ENCODE data around the gene NLK. TPM values are rescaled to one million over a fixed set of nuclear protein-coding genes. Genes with fewer than 3 reads are reported as not detected.
"Not testable (repeated sequence)": the region's sequence is repeated elsewhere in the genome, so short reads cannot be mapped to it uniquely, and the experiment has no call there.

Gene NLK
- total RNA-seq, 1 donor, result 10.5 TPM

GRCh38 chr17:28232966-28233870 lies 190.7 kb downstream of the NLK start:
- not testable (repeated sequence) for H3K79me2 ChIP-seq (ENCODE audit: insufficient read depth, low read length); H3K36me3 ChIP-seq (ENCODE audit: insufficient read depth, low read length); H3K27ac ChIP-seq (ENCODE audit: low read depth, low read length); H3K4me1 ChIP-seq (ENCODE audit: insufficient read depth, low read length); H2AFZ ChIP-seq (ENCODE audit: low read length); H4K20me1 ChIP-seq (ENCODE audit: insufficient read depth, low read length); DNase-seq (ENCODE audit: insufficient read length, low spot score, missing footprints); H3K4me3 ChIP-seq (ENCODE audit: insufficient read depth, low read length); H3K9me3 ChIP-seq (ENCODE audit: low read depth, low read length); H3K4me2 ChIP-seq (ENCODE audit: insufficient read depth, low read length)
- TF ChIP-seq, protein P1, sequence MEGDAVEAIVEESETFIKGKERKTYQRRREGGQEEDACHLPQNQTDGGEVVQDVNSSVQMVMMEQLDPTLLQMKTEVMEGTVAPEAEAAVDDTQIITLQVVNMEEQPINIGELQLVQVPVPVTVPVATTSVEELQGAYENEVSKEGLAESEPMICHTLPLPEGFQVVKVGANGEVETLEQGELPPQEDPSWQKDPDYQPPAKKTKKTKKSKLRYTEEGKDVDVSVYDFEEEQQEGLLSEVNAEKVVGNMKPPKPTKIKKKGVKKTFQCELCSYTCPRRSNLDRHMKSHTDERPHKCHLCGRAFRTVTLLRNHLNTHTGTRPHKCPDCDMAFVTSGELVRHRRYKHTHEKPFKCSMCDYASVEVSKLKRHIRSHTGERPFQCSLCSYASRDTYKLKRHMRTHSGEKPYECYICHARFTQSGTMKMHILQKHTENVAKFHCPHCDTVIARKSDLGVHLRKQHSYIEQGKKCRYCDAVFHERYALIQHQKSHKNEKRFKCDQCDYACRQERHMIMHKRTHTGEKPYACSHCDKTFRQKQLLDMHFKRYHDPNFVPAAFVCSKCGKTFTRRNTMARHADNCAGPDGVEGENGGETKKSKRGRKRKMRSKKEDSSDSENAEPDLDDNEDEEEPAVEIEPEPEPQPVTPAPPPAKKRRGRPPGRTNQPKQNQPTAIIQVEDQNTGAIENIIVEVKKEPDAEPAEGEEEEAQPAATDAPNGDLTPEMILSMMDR (IDR thresholded peaks at IDR 0.05; ENCODE audit: extremely low read depth, low read depth, low read length), result peak; percentile 48
- peaks cover 35% of the 10 kb centered on the region for H3K27me3 ChIP-seq (ENCODE audit: insufficient read depth, low read length)

DNA sequence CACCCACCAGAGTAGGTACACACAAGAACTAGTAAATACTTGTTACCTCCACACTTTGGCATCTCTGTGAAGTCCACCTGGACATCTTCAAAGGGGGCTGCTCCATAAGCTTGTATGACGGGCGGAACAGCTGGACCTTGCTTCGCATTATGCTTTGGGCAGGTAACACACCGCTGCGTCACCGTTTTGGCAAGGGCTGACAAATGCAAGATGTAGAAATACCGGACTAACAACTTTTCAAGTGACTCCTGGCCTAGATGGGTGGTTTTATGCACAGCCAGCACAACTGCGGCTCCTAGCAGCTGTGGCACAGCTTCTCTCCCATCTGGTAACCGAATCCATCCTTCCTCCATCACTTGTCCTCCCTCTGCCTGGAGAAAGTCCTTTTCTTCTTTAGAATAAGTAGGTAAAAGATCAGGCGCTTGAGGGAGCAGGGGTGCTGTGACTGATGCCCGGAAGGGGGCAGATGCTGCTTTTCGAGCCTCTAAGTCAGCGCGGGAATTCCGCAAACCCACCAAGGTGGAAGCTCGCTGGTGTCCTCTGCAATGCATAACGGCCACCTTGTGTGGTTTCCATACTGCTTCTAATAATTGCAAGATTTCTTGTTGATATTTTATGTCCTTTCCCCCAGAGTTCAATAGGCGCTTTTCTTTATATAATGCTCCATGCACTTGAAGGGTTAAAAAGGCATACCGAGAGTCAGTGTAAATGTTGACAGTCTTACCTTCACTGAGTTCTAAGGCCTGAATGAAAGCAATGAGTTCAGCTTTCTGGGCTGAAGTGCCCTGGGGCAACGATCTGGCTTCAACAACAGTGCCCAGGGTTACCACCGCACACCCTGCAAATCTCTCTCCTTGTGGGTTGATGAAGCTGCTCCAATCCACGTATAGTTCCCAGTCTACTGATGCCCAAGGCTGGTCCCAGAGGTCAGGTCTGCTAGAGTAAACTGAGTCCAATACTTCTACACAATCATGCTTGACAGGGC lies 191.7 kb downstream of the NLK start:
- not testable (repeated sequence) for H3K4me1 ChIP-seq (ENCODE audit: insufficient read depth, low read length); H3K4me2 ChIP-seq (ENCODE audit: insufficient read depth, low read length); H3K4me3 ChIP-seq (ENCODE audit: insufficient read depth, low read length); DNase-seq (ENCODE audit: insufficient read length, low spot score, missing footprints); H3K27ac ChIP-seq (ENCODE audit: low read depth, low read length); H4K20me1 ChIP-seq (ENCODE audit: insufficient read depth, low read length); H3K36me3 ChIP-seq (ENCODE audit: insufficient read depth, low read length); H3K79me2 ChIP-seq (ENCODE audit: insufficient read depth, low read length); H3K9me3 ChIP-seq (ENCODE audit: low read depth, low read length); H2AFZ ChIP-seq (ENCODE audit: low read length)
- peaks cover 25% of the 10 kb centered on the region for H3K27me3 ChIP-seq (ENCODE audit: insufficient read depth, low read length)

GRCh38 chr17:28235066-28235700 lies 192.7 kb downstream of the NLK start:
- H3K36me3 ChIP-seq (ENCODE audit: insufficient read depth, low read length); DNase-seq (ENCODE audit: insufficient read length, low spot score, missing footprints); H3K4me3 ChIP-seq (ENCODE audit: insufficient read depth, low read length); H3K79me2 ChIP-seq (ENCODE audit: insufficient read depth, low read length); H3K27ac ChIP-seq (ENCODE audit: low read depth, low read length); H3K4me1 ChIP-seq (ENCODE audit: insufficient read depth, low read length); H3K9me3 ChIP-seq (ENCODE audit: low read depth, low read length); H3K4me2 ChIP-seq (ENCODE audit: insufficient read depth, low read length); H2AFZ ChIP-seq (ENCODE audit: low read length); H4K20me1 ChIP-seq (ENCODE audit: insufficient read depth, low read length): not testable (repeated sequence)
- H3K27me3 ChIP-seq (ENCODE audit: insufficient read depth, low read length), result peaks cover 15% of the 10 kb centered on the region

- not testable (repeated sequence) for H3K36me3 ChIP-seq (ENCODE audit: insufficient read depth, low read length); H3K9me3 ChIP-seq (ENCODE audit: low read depth, low read length); H3K4me1 ChIP-seq (ENCODE audit: insufficient read depth, low read length); H3K27ac ChIP-seq (ENCODE audit: low read depth, low read length); DNase-seq (ENCODE audit: insufficient read length, low spot score, missing footprints); H3K4me2 ChIP-seq (ENCODE audit: insufficient read depth, low read length); H4K20me1 ChIP-seq (ENCODE audit: insufficient read depth, low read length); H3K79me2 ChIP-seq (ENCODE audit: insufficient read depth, low read length); H3K4me3 ChIP-seq (ENCODE audit: insufficient read depth, low read length); H2AFZ ChIP-seq (ENCODE audit: low read length)
- peaks cover 11% of the 10 kb centered on the region for H3K27me3 ChIP-seq (ENCODE audit: insufficient read depth, low read length)
These were observed 193.7 kb downstream of the NLK start for GRCh38 chr17:28236033-28236653.

All from osteoblast (primary cell).